Measurements from ENCODE around the gene FAF1. TPM values are rescaled to one million over a fixed set of nuclear protein-coding genes. Genes with fewer than 3 reads are reported as not detected.

Gene FAF1
- polyA plus RNA-seq, 1 of the 3 experiments (the other 2 are of a cell fraction) = 8.7 TPM

DNA sequence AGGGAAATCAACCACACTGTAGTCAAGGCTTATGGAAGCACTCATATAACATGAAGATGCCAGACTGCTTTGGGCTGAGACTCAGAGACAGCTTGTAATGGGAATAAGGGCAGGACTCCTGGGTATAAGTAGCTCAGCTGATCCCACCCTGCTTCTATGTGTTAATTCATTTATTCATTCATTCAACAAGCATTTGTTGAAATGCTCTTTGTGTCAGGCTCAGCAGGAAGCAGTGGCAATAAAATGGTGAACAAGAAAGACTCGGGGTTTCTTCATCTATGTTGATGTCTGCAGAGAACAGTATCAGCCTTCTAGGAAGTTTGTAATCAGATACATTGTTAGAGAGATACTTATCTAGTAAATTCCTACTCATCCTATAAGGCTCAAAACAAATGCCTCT lies 391.3 kb downstream of the FAF1 start:
- Histone ChIP-seq H3K9me2 (no peaks in the 10 kb centered on the region), H3K4me2 (no peak overlapping the region), H3K4me3 (ENCODE audit: low read depth in 2 of 2, low read length in 1 of 2) (no peak overlapping the region), H2AFZ (ENCODE audit: low read depth) (no peak overlapping the region), H3K4me1 (ENCODE audit: control insufficient read depth in 1 of 2, insufficient read depth in 2 of 2, low read depth in 1 of 2, low read length in 1 of 2) (peaks cover 0 to 14% of the 10 kb centered on the region in 2 experiments; a peak in 2 of 4 replicates), H3K27ac (ENCODE audit: low read depth in 2 of 2, low read length in 1 of 2) (no peak overlapping the region), H3K79me2 (ENCODE audit: insufficient read depth) (no peaks in the 10 kb centered on the region), H3K27me3 (ENCODE audit: insufficient read depth) (no peaks in the 10 kb centered on the region), H3K36me3 (replicated peaks in 1 of 2; ENCODE audit: control insufficient read depth in 1 of 2, insufficient read depth in 2 of 2, low read length in 1 of 2) (peaks cover 35 to 42% of the 10 kb centered on the region in 2 experiments), H3K9me3 (no peaks in the 10 kb centered on the region; the same call in 1 of the 2 replicates), H3K9ac (no peak overlapping the region), H4K20me1 (ENCODE audit: insufficient read depth) (no peaks in the 10 kb centered on the region), H3F3A (replicated peaks; ENCODE audit: insufficient read depth) (no peaks in the 10 kb centered on the region)
- WGBS (ENCODE audit: low lambda C conversion rate) = 85% methylated on average over 1 of the region's 1 CpG
- DNase-seq = no peak
- ChIA-PET POLR2A (no interaction called here), CTCF (no interaction called here)
- TF ChIP-seq MEF2A (IDR thresholded peaks at IDR 0.05; ENCODE audit: borderline replicate concordance, low read depth) (no peak), YY1 (IDR thresholded peaks at IDR 0.05; ENCODE audit: low read depth) (no peak), TEAD4 (IDR thresholded peaks at IDR 0.05; ENCODE audit: borderline replicate concordance, insufficient read depth) (no peak), TCF12 (IDR thresholded peaks at IDR 0.05) (no peak), GABPA (IDR thresholded peaks at IDR 0.05; ENCODE audit: low read depth) (no peak), RFX5 (IDR thresholded peaks at IDR 0.05; ENCODE audit: low read length) (no peak), MXI1 (IDR thresholded peaks at IDR 0.05; ENCODE audit: low read depth, low read length) (no peak), EP300 (IDR thresholded peaks at IDR 0.05; ENCODE audit: borderline replicate concordance in 1 of 2, low read depth in 1 of 2, low read length in 1 of 2) (no peak), NRF1 (IDR thresholded peaks at IDR 0.05; ENCODE audit: low read depth, low read length) (no peak), TAF1 (IDR thresholded peaks at IDR 0.05; ENCODE audit: borderline replicate concordance, low read depth, low read length) (no peak), NFIC (IDR thresholded peaks at IDR 0.05; ENCODE audit: borderline replicate concordance) (no peak), FOXJ3 (CRISPR knock-in tag; IDR thresholded peaks at IDR 0.05) (no peak), JUND (IDR thresholded peaks at IDR 0.05) (no peak), FOXM1 (IDR thresholded peaks at IDR 0.05; ENCODE audit: low read depth) (no peak), SIN3A (IDR thresholded peaks at IDR 0.05; ENCODE audit: borderline replicate concordance, low read depth, low read length) (no peak), RAD21 (IDR thresholded peaks at IDR 0.05; ENCODE audit: low read length) (no peak), POLR2AphosphoS5 (IDR thresholded peaks at IDR 0.05; ENCODE audit: low read depth, low read length) (no peak), SMC3 (IDR thresholded peaks at IDR 0.05; ENCODE audit: low read depth, low read length) (no peak)
- TF ChIP-seq, protein P1, sequence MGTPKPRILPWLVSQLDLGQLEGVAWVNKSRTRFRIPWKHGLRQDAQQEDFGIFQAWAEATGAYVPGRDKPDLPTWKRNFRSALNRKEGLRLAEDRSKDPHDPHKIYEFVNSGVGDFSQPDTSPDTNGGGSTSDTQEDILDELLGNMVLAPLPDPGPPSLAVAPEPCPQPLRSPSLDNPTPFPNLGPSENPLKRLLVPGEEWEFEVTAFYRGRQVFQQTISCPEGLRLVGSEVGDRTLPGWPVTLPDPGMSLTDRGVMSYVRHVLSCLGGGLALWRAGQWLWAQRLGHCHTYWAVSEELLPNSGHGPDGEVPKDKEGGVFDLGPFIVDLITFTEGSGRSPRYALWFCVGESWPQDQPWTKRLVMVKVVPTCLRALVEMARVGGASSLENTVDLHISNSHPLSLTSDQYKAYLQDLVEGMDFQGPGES (IDR thresholded peaks at IDR 0.05; ENCODE audit: low read depth, low read length) = no peak
- TF ChIP-seq, protein P2, sequence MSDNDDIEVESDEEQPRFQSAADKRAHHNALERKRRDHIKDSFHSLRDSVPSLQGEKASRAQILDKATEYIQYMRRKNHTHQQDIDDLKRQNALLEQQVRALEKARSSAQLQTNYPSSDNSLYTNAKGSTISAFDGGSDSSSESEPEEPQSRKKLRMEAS (IDR thresholded peaks at IDR 0.05; ENCODE audit: low read depth) = no peak

DNA sequence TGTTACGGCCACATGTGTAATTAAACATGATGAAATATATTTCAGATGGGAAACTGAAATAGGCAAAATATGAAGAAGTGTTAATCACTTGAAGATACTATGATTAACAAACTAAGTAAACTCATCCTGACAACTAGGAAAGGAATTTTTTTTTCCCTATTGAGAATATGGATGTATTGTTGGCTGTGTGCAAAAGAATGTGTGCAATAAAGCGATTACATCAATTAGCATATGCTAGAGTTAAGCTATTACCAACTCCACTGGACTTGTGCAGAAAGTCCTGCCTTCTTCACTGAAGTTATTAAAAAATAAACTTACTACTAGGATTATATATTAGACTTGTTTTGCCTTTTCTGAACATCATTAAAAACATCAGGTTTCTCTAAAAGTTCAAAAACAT lies 393.7 kb downstream of the FAF1 start:
- Histone ChIP-seq H3K4me3 (ENCODE audit: low read depth in 2 of 2, low read length in 1 of 2) (no peak overlapping the region), H3F3A (replicated peaks; ENCODE audit: insufficient read depth) (peaks cover 8% of the 10 kb centered on the region), H3K9me2 (no peaks in the 10 kb centered on the region), H3K4me2 (no peak overlapping the region), H3K79me2 (ENCODE audit: insufficient read depth) (no peaks in the 10 kb centered on the region), H2AFZ (ENCODE audit: low read depth) (no peak overlapping the region), H3K4me1 (ENCODE audit: control insufficient read depth in 1 of 2, insufficient read depth in 2 of 2, low read depth in 1 of 2, low read length in 1 of 2) (peaks cover 0 to 14% of the 10 kb centered on the region in 2 experiments; a peak in 2 of 4 replicates), H4K20me1 (ENCODE audit: insufficient read depth) (no peaks in the 10 kb centered on the region), H3K36me3 (replicated peaks in 1 of 2; ENCODE audit: control insufficient read depth in 1 of 2, insufficient read depth in 2 of 2, low read length in 1 of 2) (peaks cover 29 to 41% of the 10 kb centered on the region in 2 experiments), H3K9ac (no peak overlapping the region), H3K27me3 (ENCODE audit: insufficient read depth) (no peaks in the 10 kb centered on the region), H3K27ac (ENCODE audit: low read depth in 2 of 2, low read length in 1 of 2) (no peak overlapping the region), H3K9me3 (no peaks in the 10 kb centered on the region; the same call in 1 of the 2 replicates)
- no peak for DNase-seq
- 95% methylated on average over 2 of the region's 2 CpGs for WGBS (ENCODE audit: low lambda C conversion rate)
- ChIA-PET CTCF (interaction anchor here (1.0 kb wide), 1 partner anchor 14 kb away, joined by 3 read pairs; no protein-coding TSS in a partner anchor), POLR2A (no interaction called here)
- no peak for TF ChIP-seq JUND (IDR thresholded peaks at IDR 0.05)
- no peak for TF ChIP-seq NRF1 (IDR thresholded peaks at IDR 0.05; ENCODE audit: low read depth, low read length)
- TF ChIP-seq, protein P3, sequence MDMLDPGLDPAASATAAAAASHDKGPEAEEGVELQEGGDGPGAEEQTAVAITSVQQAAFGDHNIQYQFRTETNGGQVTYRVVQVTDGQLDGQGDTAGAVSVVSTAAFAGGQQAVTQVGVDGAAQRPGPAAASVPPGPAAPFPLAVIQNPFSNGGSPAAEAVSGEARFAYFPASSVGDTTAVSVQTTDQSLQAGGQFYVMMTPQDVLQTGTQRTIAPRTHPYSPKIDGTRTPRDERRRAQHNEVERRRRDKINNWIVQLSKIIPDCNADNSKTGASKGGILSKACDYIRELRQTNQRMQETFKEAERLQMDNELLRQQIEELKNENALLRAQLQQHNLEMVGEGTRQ (IDR thresholded peaks at IDR 0.05; ENCODE audit: borderline replicate concordance, low read depth, low read length) = no peak
- TF ChIP-seq, protein P4, sequence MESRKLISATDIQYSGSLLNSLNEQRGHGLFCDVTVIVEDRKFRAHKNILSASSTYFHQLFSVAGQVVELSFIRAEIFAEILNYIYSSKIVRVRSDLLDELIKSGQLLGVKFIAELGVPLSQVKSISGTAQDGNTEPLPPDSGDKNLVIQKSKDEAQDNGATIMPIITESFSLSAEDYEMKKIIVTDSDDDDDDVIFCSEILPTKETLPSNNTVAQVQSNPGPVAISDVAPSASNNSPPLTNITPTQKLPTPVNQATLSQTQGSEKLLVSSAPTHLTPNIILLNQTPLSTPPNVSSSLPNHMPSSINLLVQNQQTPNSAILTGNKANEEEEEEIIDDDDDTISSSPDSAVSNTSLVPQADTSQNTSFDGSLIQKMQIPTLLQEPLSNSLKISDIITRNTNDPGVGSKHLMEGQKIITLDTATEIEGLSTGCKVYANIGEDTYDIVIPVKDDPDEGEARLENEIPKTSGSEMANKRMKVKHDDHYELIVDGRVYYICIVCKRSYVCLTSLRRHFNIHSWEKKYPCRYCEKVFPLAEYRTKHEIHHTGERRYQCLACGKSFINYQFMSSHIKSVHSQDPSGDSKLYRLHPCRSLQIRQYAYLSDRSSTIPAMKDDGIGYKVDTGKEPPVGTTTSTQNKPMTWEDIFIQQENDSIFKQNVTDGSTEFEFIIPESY (IDR thresholded peaks at IDR 0.05; ENCODE audit: borderline replicate concordance, low read depth) = no peak
- TF ChIP-seq RFX5 (IDR thresholded peaks at IDR 0.05; ENCODE audit: low read length) = no peak
